Measurements from ENCODE around the gene CNTLN.
"Not testable (repeated sequence)": the region's sequence is repeated elsewhere in the genome, so short reads cannot be mapped to it uniquely, and the experiment has no call there.

Gene CNTLN

DNA sequence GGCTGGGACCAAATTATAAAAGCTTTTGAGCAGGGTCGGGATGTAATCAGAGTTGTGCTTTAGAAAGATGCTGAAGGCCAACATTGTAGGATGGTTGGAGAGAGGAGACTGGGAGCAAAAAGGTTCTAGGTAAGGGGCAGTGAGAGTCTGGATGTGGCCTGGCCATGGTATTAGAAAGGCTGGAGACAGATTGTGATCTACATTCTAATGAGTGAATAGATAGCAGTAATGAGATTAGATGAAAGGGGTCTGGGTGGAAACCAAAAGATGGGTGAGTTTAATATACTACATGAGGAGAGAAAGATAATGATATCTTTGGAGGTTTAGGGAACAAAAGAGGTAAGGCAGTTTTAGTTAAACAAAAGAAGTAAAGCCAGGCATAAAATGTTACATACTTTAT, 355.3 kb downstream of the CNTLN start:
- no peaks in the 10 kb centered on the region for H3K4me1 Mint-ChIP-seq
- ATAC-seq (ENCODE audit: low read depth), result no peak
- H3K36me3 Mint-ChIP-seq, result no peaks in the 10 kb centered on the region
- DNase-seq (ENCODE audit: low spot score in 2 of 2), result no peak
- no peak overlapping the region for H3K27ac Mint-ChIP-seq
- H3K27me3 Mint-ChIP-seq, result no peaks in the 10 kb centered on the region
- H3K4me3 Mint-ChIP-seq, result no peak overlapping the region
- H3K9me3 Mint-ChIP-seq, result no peaks in the 10 kb centered on the region

DNA sequence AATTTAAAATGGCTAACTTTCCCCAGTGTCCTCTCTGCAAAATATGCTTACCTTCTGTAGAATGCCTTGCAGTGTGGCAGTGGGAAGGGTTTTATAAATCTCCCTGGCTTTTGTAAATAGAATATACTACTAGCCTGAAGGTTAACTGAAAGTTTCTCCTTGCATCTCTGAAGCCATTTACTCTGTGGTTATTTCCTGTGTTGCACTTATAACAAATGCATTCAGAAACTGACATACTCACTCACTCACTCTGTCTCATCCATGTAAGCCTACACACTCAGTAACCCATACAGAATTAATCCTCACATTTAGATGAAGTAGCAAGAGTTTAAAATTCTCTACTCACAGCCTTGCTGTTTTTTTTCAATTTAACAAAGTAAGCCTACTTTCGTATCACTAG, 356.9 kb downstream of the CNTLN start:
- ATAC-seq (ENCODE audit: low read depth) (no peak), DNase-seq (ENCODE audit: low spot score in 2 of 2) (no peak)
- H3K4me3 Mint-ChIP-seq, result no peak overlapping the region
- no peaks in the 10 kb centered on the region for H3K36me3 Mint-ChIP-seq
- H3K27me3 Mint-ChIP-seq, result no peaks in the 10 kb centered on the region
- H3K27ac Mint-ChIP-seq, result no peak overlapping the region
- H3K9me3 Mint-ChIP-seq, result no peaks in the 10 kb centered on the region
- H3K4me1 Mint-ChIP-seq, result no peaks in the 10 kb centered on the region

GRCh38 chr9:17503196-17503595, 368.4 kb downstream of the CNTLN start:
- Mint-ChIP-seq H3K4me3 (no peak overlapping the region), H3K9me3 (peaks cover 8% of the 10 kb centered on the region), H3K4me1 (no peaks in the 10 kb centered on the region), H3K27ac (no peak overlapping the region), H3K36me3 (no peaks in the 10 kb centered on the region), H3K27me3 (no peaks in the 10 kb centered on the region)
- DNase-seq (ENCODE audit: low spot score in 2 of 2) (no peak), ATAC-seq (ENCODE audit: low read depth) (no peak)

DNA sequence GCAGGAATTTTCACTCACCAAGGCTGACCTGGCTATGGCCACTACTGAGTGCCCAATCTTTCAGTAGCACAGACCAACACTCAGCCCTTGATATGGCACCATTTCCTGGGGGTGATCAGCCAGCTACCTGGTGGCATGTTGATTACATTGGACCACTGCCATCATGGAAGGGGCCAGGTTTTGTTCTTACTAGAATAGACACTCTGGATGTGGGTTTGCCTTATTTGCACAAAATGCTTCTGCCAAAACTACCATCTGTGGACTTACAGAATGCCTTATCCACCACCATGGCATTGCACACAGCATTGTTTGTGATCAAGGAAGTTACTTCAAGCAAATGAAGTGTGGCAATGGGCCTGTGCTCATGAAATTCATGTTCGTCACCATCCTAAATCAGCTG, 374.3 kb downstream of the CNTLN start:
- ATAC-seq (ENCODE audit: low read depth) (no peak), DNase-seq (ENCODE audit: low spot score in 2 of 2) (no peak)
- Mint-ChIP-seq H3K4me3 (no peak overlapping the region), H3K4me1 (no peaks in the 10 kb centered on the region), H3K36me3 (no peaks in the 10 kb centered on the region), H3K27me3 (no peaks in the 10 kb centered on the region), H3K27ac (no peak overlapping the region), H3K9me3 (peaks cover 6% of the 10 kb centered on the region)

DNA sequence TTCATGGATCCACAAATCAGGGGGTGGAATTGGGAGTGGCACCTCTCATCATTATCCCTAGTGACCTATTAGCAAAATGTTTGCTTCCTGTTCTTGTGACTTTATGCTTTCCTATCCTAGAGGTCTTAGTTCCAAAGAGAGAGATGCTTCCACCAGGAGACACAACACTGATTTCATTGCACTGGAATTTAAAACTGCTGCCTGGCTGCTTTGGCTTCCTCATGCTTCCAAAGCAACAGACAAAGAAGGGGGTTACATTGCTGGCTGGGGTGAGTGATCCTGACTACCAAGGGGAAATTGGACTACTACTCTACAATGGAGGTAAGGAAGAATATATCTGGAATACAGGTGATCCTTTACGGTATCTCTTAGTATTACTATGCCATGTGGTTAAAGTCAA, 374.9 kb downstream of the CNTLN start:
- no peaks in the 10 kb centered on the region for H3K36me3 Mint-ChIP-seq
- DNase-seq (ENCODE audit: low spot score in 2 of 2) (no peak), ATAC-seq (ENCODE audit: low read depth) (no peak)
- no peaks in the 10 kb centered on the region for H3K27me3 Mint-ChIP-seq
- H3K4me3 Mint-ChIP-seq, result no peak overlapping the region
- no peak overlapping the region for H3K27ac Mint-ChIP-seq
- H3K9me3 Mint-ChIP-seq, result peaks cover 4% of the 10 kb centered on the region
- no peaks in the 10 kb centered on the region for H3K4me1 Mint-ChIP-seq

DNA sequence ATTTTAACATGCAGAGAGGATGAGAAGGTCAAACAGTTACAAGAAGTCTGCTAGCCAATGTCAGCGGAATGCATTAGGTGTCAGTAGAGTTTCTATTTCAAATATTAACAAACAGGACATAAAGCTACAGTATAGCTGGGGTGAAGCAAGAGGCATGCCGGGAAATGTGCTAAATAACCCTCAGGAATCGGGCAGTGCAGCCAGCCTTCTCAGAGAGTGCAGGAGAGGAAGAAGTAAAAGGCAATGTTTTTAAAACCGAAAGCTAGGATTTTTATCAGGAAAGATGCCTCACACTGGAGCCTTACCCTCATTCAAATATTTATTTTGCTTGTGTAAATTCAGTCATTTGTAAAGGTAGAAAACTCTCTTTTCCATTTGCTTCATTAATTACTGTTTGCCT, 384.9 kb downstream of the CNTLN start:
- ATAC-seq (ENCODE audit: low read depth) (no peak), DNase-seq (ENCODE audit: low spot score in 2 of 2) (no peak)
- H3K9me3 Mint-ChIP-seq, result peaks cover 1% of the 10 kb centered on the region
- no peak overlapping the region for H3K27ac Mint-ChIP-seq
- H3K27me3 Mint-ChIP-seq, result no peaks in the 10 kb centered on the region
- H3K36me3 Mint-ChIP-seq, result no peaks in the 10 kb centered on the region
- no peak overlapping the region for H3K4me3 Mint-ChIP-seq
- no peaks in the 10 kb centered on the region for H3K4me1 Mint-ChIP-seq

DNA sequence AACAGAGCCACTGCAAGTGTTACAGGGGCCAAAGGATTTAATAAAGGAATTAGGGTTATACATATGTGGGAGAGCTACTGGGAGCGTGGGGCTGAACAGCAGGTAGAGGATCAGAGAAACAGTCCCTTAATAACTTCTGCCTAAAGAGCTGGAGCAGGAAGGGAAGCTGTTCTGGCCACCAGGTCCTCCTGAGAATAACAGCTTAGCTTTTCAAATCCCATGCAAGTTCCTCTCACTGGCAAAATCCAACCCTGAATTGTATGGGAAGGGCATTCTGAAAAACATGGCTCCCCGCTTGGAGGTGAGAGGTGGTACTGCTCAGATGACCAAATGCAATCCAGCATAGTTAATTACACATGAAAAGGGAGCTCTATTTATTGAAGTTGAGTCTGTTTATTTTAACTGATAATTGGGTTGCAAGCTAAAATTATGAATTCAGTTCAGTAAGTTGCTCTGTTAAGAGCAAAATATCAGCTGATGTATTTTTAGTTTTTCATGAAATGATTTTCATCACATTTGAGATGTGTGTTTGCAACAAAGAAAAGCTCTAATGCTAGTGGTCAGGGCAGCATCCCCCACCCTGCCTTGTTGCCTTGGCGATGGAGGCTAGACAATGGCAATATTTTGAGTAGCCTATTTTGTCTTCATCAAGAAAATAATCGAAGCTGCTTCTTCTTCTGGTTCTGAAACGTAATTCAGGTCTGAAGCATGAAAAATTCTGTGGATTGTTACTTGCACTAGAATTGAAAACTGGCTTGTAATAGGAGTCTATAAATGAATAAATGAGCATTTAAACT, 385.6 kb downstream of the CNTLN start:
- Mint-ChIP-seq H3K36me3 (no peaks in the 10 kb centered on the region), H3K4me1 (no peaks in the 10 kb centered on the region), H3K27ac (no peak overlapping the region), H3K27me3 (no peaks in the 10 kb centered on the region), H3K9me3 (peaks cover 1% of the 10 kb centered on the region), H3K4me3 (no peak overlapping the region)
- ATAC-seq (ENCODE audit: low read depth), result no peak
- no peak for DNase-seq (ENCODE audit: low spot score in 2 of 2)

GRCh38 chr9:17521100-17521855, 386.4 kb downstream of the CNTLN start:
- Mint-ChIP-seq H3K9me3 (no peaks in the 10 kb centered on the region), H3K27me3 (no peaks in the 10 kb centered on the region), H3K4me3 (no peak overlapping the region), H3K36me3 (no peaks in the 10 kb centered on the region), H3K27ac (no peak overlapping the region), H3K4me1 (no peaks in the 10 kb centered on the region)
- DNase-seq (ENCODE audit: low spot score in 2 of 2) (no peak), ATAC-seq (ENCODE audit: low read depth) (no peak)

- H3K27me3 Mint-ChIP-seq; H3K9me3 Mint-ChIP-seq; H3K36me3 Mint-ChIP-seq; H3K27ac Mint-ChIP-seq; H3K4me1 Mint-ChIP-seq; H3K4me3 Mint-ChIP-seq; ATAC-seq (ENCODE audit: low read depth); DNase-seq (ENCODE audit: low spot score in 2 of 2): not testable (repeated sequence)
These were observed 391.9 kb downstream of the CNTLN start for GRCh38 chr9:17526726-17527125.

- Mint-ChIP-seq H3K36me3 (no peaks in the 10 kb centered on the region), H3K4me1 (no peaks in the 10 kb centered on the region), H3K27me3 (peaks cover 2% of the 10 kb centered on the region), H3K9me3 (no peaks in the 10 kb centered on the region), H3K4me3 (no peak overlapping the region), H3K27ac (no peak overlapping the region)
- DNase-seq (ENCODE audit: low spot score in 2 of 2) (no peak), ATAC-seq (ENCODE audit: low read depth) (no peak)
These were observed 394.0 kb downstream of the CNTLN start for GRCh38 chr9:17528859-17529258.

DNA sequence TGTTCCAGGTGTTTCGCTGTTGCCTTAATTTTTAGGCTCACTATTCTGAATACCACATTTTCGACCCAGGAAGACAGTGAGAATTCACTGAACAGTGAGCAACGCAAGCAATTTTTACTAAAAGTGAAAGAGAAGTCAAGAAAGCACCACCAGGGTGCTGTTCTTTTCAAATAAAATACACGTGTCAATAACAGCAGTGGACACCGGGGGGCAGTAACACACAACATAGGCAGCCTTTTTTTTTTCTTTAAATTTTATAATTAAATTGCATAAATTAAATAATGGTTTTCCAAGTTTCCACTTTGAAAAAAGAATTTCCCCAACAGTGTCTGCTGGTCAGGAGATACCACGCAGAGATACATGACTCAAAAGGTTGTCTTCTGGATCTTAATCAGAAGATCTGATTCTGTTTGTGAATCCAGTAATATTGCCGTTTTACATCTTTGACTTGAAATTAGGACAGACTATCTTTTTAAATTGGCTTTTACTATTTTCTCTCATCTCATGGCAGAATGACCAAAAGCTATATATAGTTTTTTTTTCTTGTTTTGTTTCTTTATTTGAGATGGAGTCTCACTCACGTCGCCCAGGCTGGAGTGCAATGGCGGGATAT, 396.9 kb downstream of the CNTLN start:
- no peaks in the 10 kb centered on the region for H3K9me3 Mint-ChIP-seq
- H3K27me3 Mint-ChIP-seq, result peaks cover 2% of the 10 kb centered on the region
- H3K4me3 Mint-ChIP-seq, result no peak overlapping the region
- DNase-seq (ENCODE audit: low spot score in 2 of 2) (no peak), ATAC-seq (ENCODE audit: low read depth) (no peak)
- no peaks in the 10 kb centered on the region for H3K4me1 Mint-ChIP-seq
- H3K36me3 Mint-ChIP-seq, result no peaks in the 10 kb centered on the region
- H3K27ac Mint-ChIP-seq, result no peak overlapping the region

DNA sequence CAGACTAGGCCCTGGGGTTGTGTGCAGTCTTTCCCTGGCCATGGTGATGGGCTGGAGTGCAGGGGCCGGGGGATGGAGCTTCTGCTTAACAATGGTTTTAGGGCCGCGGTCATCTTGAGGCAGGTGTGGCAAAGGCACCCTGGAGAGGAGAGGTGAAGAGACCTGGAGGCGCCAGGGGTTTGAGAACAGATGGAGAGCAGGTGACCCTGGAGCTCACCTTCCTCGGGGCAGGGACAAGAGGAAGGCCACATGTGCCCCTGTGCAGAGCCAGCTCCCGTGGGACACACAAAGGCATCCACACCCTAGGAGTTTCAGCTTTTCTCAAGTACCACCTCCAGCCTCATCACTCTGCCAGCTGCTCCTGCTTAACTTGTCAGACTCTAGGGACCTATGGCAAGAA, 397.6 kb downstream of the CNTLN start:
- Mint-ChIP-seq H3K9me3 (no peaks in the 10 kb centered on the region), H3K36me3 (no peaks in the 10 kb centered on the region), H3K4me3 (no peak overlapping the region), H3K27me3 (no peaks in the 10 kb centered on the region), H3K4me1 (no peaks in the 10 kb centered on the region), H3K27ac (no peak overlapping the region)
- DNase-seq (ENCODE audit: low spot score in 2 of 2) (no peak), ATAC-seq (ENCODE audit: low read depth) (no peak)

DNA sequence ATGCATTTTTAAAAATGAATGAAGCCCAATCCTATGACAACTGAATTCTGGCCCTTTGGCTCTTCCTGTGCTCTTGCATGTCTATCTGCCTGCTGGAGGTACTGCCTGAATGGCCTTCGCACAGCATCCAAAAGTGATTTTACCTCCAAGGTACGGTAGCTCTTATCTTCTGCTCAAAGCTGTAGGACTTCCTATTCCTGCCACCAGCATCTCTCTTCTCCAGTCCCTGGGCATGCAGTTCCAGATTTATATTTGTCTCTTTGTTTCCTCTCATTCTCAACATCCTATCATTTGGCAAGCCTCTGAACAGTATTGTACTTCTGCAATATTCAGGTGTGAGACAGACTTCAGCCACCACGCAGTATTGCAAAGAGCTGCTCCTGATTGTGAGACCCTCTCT, 400.3 kb downstream of the CNTLN start:
- DNase-seq (ENCODE audit: low spot score in 2 of 2) (no peak), ATAC-seq (ENCODE audit: low read depth) (no peak)
- Mint-ChIP-seq H3K36me3 (no peaks in the 10 kb centered on the region), H3K4me3 (no peak overlapping the region), H3K9me3 (no peaks in the 10 kb centered on the region), H3K27ac (no peak overlapping the region), H3K27me3 (no peaks in the 10 kb centered on the region), H3K4me1 (no peaks in the 10 kb centered on the region)

DNA sequence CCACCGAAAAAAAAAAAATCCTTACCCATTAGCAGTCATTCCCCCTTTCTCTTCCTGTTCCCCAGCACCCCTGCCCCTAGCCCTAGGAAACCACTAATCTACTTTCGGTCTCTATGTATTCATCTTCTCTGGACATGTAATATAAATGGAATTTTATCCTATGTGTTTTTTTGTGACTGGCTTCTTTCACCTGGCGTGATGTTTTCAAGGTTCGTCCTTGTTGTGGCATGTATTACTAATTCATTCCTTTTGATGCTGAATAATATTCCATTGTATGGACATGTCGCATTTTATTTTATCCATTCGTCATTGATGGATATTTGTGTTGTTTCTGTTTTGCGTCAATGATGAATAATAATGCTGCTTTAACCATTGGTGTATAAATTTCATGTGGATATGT, 401.2 kb downstream of the CNTLN start:
- no peaks in the 10 kb centered on the region for H3K36me3 Mint-ChIP-seq
- H3K9me3 Mint-ChIP-seq, result peaks cover 1% of the 10 kb centered on the region
- H3K4me1 Mint-ChIP-seq, result no peaks in the 10 kb centered on the region
- no peaks in the 10 kb centered on the region for H3K27me3 Mint-ChIP-seq
- no peak overlapping the region for H3K4me3 Mint-ChIP-seq
- DNase-seq (ENCODE audit: low spot score in 2 of 2) (no peak), ATAC-seq (ENCODE audit: low read depth) (no peak)
- H3K27ac Mint-ChIP-seq, result no peak overlapping the region

All from memory B cell (primary cell).